IPS-NIHi7 (cell line): ENCODE data around the gene IL15RA.
"Not testable (repeated sequence)": the region's sequence is repeated elsewhere in the genome, so short reads cannot be mapped to it uniquely, and the experiment has no call there.

Source experiments
- DNase-seq: peaks from one replicate; pipeline ENCODE4 v3.0.0; 2012; ENCODE audit warnings: mixed read lengths; ENCODE audit errors: extremely low spot score

Gene IL15RA

GRCh38 chr10:5927306-5927705 is 50.0 kb downstream of the IL15RA start:
- no peak for DNase-seq

- DNase-seq, result no peak
These were observed 52.5 kb downstream of the IL15RA start for GRCh38 chr10:5924889-5925288.

GRCh38 chr10:5921746-5922145 is 55.6 kb downstream of the IL15RA start:
- DNase-seq, result no peak

GRCh38 chr10:5919568-5919967 is 57.8 kb downstream of the IL15RA start:
- no peak for DNase-seq

DNA sequence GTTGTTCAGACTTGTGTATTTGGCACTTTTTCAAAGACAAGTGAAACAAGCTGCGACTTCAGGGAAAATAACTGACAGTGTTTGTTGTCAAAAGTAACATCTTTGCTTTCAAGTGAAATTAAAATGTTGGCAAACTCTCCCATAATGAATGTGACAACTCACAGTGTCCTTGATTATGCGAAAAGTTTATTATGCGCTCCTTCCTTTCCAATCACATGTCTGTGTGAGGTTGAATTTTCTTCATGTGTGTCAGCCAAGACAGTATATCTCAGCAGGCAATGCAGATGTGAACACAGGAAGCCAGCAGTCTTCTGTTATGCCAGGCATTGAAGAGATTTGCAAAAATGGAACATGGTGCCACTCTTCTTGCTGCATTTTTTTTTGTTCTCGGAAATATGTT is 58.6 kb downstream of the IL15RA start:
- no peak for DNase-seq

- DNase-seq, result no peak
These were observed 60.0 kb downstream of the IL15RA start for GRCh38 chr10:5917305-5917704.

- no peak for DNase-seq
These were observed 61.9 kb downstream of the IL15RA start for GRCh38 chr10:5915451-5915850.

DNA sequence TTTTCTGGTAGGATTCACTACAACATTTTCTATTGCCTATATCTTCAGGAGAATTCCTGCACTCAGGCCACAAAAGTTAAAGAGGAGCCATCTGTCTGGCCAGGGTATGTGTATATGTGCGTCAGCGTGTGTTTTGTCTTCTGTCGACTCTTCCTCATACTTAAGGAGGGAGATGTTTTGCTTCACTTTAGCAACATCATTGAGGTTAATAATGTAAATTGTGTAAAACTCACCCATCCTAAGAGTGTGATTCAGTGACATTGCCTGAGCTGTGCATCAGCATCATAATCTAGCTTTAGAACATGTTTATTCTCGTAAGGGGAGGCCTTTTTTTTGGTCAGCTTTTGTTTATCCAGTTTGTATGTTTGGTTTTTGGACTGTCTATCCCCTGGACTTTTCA is 63.6 kb downstream of the IL15RA start:
- DNase-seq, result no peak

DNA sequence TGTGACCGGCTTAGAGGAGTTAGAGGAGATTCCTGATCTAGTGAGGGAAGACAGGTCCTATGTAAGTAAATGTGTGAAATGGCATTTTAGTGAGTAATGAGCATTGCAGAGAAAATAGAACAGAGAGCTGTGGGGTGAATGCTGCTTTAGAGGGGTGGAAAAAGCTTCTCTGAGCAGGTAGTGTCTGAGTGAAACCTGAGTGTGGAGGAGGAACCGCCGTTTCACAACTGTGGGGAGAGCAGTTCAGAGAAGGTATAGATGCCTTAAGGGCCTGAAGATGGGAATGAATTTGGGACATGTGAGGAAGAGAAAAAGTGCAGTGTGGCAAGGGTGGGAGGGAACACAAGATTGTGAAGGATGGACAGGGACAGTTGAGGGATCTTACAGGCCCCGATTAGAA is 65.7 kb downstream of the IL15RA start:
- no peak for DNase-seq

GRCh38 chr10:5910323-5911100 is 66.8 kb downstream of the IL15RA start:
- no peak for DNase-seq

DNA sequence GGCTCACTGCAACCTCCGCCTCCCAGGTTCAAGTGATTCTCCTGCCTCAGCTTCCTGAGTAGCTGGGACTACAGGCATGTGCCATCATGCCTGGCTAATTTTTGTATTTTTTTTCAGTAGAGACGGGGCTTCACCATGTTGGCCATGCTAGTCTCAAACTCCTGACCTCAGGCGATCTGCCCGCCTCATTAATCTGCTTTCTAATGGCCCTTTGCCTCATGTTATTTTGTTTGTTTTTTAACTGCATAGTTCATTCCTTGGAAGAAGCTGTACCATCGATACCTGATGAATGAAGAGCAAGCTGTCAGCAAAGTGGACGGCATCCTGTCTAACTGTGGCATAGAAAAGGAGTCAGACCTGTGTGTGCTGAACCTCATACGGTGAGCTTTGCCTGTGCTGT is 68.7 kb downstream of the IL15RA start:
- not testable (repeated sequence) for DNase-seq

DNA sequence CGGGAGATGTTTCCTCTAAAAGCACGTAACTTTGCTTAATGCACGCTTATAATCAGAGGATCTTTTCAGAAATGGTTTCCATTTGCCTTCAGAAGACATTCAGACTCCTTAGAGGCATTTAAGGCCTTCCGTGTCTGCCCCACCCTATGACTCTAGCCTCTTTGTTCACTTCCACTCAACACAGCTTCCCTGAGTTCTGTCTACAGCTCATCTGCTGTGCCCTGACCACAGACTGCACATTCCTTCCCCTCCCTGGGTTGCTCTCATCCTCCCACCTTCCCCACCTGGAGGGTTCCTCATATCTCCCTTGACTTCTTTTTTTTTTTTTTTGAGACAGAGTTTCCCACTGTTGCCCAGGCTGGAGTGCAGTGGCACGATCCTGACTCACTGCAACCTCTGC is 70.7 kb downstream of the IL15RA start:
- no peak for DNase-seq

DNA sequence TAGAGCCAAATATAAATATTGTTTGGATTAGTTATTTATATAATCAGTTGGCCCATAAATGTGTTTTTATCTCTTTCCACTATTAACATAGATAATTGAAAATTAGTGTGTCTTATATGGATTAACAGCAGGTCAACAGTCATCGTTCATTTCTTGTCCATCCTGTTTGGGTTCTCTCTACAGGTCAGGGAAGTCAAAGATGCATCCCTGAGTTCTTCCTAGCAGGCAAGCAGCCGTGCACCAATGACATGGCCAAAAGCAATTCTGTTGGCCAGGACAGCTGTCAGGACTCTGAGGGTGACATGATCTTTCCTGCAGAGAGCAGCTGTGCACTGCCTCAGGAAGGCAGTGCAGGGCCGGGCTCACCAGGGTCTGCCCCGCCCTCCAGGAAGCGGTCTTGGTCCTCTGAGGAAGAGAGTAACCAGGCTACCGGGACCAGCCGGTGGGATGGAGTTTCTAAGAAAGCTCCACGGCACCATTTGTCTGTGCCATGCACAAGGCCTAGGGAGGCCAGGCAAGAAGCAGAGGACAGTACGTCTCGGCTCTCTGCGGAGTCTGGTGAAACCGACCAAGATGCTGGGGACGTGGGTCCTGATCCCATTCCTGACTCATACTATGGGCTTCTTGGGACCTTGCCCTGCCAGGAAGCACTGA is 71.4 kb downstream of the IL15RA start:
- no peak for DNase-seq

DNA sequence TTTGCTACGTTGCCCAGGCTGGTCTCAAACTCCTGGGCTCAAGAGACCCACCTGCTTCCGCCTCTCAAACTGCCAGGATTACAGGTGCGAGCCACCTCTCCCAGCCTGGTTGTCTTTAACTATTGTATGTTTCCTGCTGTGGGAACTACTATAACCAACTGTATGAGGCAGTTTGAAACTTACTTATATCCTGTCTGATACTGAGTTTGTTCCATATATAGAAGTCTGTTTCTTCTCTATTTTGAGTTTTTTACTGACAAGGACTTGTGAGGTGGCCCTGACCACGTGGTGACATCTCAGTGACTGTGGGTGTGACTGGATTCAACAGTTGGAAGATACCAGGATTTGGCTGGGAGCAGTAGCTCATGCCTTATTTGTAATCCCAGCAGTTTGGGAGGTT is 73.1 kb downstream of the IL15RA start:
- DNase-seq, result no peak

DNA sequence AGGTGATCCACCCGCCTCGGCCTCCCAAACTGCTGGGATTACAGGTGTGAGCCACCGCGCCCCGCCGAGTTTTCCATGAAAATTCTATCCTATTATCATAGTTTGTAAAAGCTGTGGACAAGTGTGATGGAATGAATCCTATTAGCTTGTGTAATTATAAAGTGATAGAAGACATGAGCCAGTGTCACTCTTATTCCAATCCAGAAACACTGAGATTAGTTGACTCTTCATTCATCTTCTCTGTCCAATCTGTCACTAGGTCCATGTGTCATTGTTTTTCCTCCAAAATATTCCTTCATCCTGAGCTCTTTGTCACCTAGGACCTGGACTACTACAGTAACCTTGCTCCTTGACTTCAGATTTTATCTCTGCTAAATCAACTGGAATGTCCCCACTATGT is 73.8 kb downstream of the IL15RA start:
- DNase-seq, result no peak

DNA sequence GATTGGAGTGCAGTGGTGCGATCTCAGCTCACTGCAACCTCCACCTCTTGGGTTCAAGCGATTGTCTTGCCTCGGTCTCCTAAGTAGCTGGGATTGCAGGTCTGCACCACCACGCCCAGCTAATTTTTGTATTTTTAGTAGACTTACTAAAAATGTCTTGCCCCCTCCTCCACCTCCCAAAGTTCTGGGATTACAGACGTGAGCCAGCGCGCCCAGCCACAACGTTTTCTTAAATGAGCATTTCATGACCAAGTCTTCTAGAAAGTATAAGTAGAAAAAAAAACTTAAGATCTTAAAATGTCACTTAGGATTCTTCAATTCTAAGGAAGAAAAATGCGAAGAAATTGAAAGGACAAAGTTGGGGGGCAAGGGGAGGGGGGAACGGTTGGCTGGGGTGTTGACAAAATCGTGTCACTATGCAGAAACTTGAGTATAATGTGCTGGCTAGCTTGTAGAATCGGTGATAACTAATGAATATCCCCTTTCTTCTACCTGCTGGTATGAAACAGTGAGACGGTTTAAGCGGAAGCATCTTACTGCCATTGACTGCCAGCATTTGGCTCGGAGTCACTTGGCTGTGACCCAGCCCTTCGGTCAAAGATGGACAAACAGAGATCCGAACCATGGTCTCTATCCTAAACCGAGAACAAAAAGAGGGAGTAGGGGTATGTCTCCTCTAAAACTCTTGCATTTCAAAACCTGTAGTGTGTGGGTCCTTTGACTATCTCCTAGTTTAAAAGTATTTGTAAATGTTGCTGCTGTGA is 74.7 kb downstream of the IL15RA start:
- DNase-seq, result no peak
